A549 (cell line): ENCODE data around the gene MAFG. TPM values are rescaled to one million over a fixed set of nuclear protein-coding genes. Genes with fewer than 3 reads are reported as not detected.
"Not testable (repeated sequence)": the region's sequence is repeated elsewhere in the genome, so short reads cannot be mapped to it uniquely, and the experiment has no call there.

Experiments used
- ATAC-seq, 2 experiments: fragments of 200-7000 bp in 1 of 2; fragments of >200 bp in 1 of 2; cut with Nextera tagmentation in 1 of 2; cut with Tn5 transposase in 1 of 2; 3 replicates each; pipeline versions ENCODE4 v1.8.0 to v1.9.1; 2018 to 2020; ENCODE audit warnings: mild to moderate bottlenecking in 1 of 2, moderate library complexity in 1 of 2
- CTCF ChIA-PET: fragments of 300-600 bp; sonication (Branson Sonifier 250); formaldehyde crosslinking; extraction: SDS; loops from one replicate; lab custom pipeline; 2021; ENCODE audit warnings: antibody characterized with exemption, inconsistent platforms; lab: Yijun Ruan, JAX
- POLR2A ChIA-PET: fragments of 350-600 bp; formaldehyde crosslinking; extraction: SDS; loops from one replicate; lab custom pipeline; 2021; ENCODE audit warnings: antibody characterized with exemption, inconsistent platforms; lab: Yijun Ruan, JAX
- DNase-seq, 2 experiments: peaks; one replicate each; pipeline versions ENCODE4 v3.0.0 to v3.0.0-alpha.2; 2011 to 2016; ENCODE audit warnings: low read depth in 1 of 2, low spot score in 1 of 2
- FAIRE-seq: peaks from 2 replicates; lab custom pipeline; 2011; peaks lifted over from hg19 to GRCh38; lab: Jason Lieb, UNC
- H3K27ac ChIP-seq, 2 experiments: fragments of >200 bp; sonication (Bioruptor Twin); formaldehyde crosslinking; 3 replicates each; pipeline ENCODE4 v1.5.1; 2016 to 2017
- H3K4me1 ChIP-seq: fragments of >200 bp; sonication (Bioruptor Twin); formaldehyde crosslinking; 3 replicates; pipeline ENCODE4 v1.6.1; 2016
- H3K4me2 ChIP-seq: fragments of >200 bp; sonication (Bioruptor Twin); formaldehyde crosslinking; 3 replicates; pipeline ENCODE4 v1.6.1; 2016
- H3K4me3 ChIP-seq: fragments of >200 bp; sonication (Bioruptor Twin); formaldehyde crosslinking; 3 replicates; pipeline ENCODE4 v1.5.1; 2016
- H3K9me3 ChIP-seq: fragments of >200 bp; sonication (Bioruptor Twin); formaldehyde crosslinking; 3 replicates; pipeline ENCODE4 v1.6.1; 2016
- CBX2 ChIP-seq: fragments of 200-600 bp; sonication (generic); IDR thresholded peaks from 2 replicates; pipeline ENCODE4 v1.6.1; 2016; ENCODE audit warnings: low read depth, mild to moderate bottlenecking, borderline replicate concordance
- CHD4 ChIP-seq: fragments of 200-600 bp; sonication (generic); IDR thresholded peaks from 2 replicates; pipeline ENCODE4 v1.6.1; 2016; ENCODE audit warnings: antibody characterized with exemption, mild to moderate bottlenecking, borderline replicate concordance
- EHF ChIP-seq: fragments of 250-450 bp; sonication (Bioruptor Pico); IDR thresholded peaks from 2 replicates; pipeline ENCODE4 v1.5.0; 2020; ENCODE audit warnings: mild to moderate bottlenecking
- FOSL2 ChIP-seq, 2 experiments: fragments of 450-650 bp in 1 of 2; fragments of >200 bp in 1 of 2; sonication (Bioruptor Twin) in 1 of 2; formaldehyde crosslinking; IDR thresholded peaks; 2 replicates each; pipeline versions ENCODE4 v1.5.0 to v1.6.1; 2016 to 2020; ENCODE audit warnings: mild to moderate bottlenecking in 1 of 2, moderate library complexity in 1 of 2
- GATA3 ChIP-seq: IDR thresholded peaks from 2 replicates; pipeline ENCODE4 v1.6.1; 2012; ENCODE audit warnings: borderline replicate concordance
- HOXB13 ChIP-seq: fragments of 250-450 bp; sonication (Bioruptor Pico); IDR thresholded peaks from 2 replicates; pipeline ENCODE4 v1.5.0; 2020; ENCODE audit warnings: low read depth, mild to moderate bottlenecking, moderate library complexity
- HOXB5 ChIP-seq: fragments of 250-450 bp; sonication (Bioruptor Pico); IDR thresholded peaks from 2 replicates; pipeline ENCODE4 v1.5.0; 2020; ENCODE audit warnings: mild to moderate bottlenecking, moderate library complexity
- JUN ChIP-seq, 2 experiments: fragments of >200 bp; sonication (Bioruptor Twin); formaldehyde crosslinking; IDR thresholded peaks; 2 replicates in 1 of 2; 3 replicates in 1 of 2; pipeline ENCODE4 v1.6.1; 2016 to 2017
- MAZ ChIP-seq: fragments of 150-350 bp; IDR thresholded peaks from 2 replicates; pipeline ENCODE4 v1.6.1; 2014; ENCODE audit warnings: antibody characterized with exemption, low read depth, low read length, borderline replicate concordance
- MYC ChIP-seq: IDR thresholded peaks from 2 replicates; pipeline ENCODE4 v1.6.1; 2012; ENCODE audit warnings: mild to moderate bottlenecking, inconsistent platforms, low read length, improper control_type of control experiment, borderline replicate concordance
- PBX3 ChIP-seq: IDR thresholded peaks from 2 replicates; pipeline ENCODE4 v1.6.1; 2012
- POLR2A ChIP-seq: IDR thresholded peaks from 2 replicates; pipeline ENCODE4 v1.6.1; 2012; ENCODE audit warnings: mild to moderate bottlenecking, low read length
- POLR2AphosphoS2 ChIP-seq: conservative IDR thresholded peaks from 2 replicates; pipeline ENCODE4 v1.6.1; 2012; ENCODE audit warnings: low read length, improper control_type of control experiment, inconsistent platforms
- RAD21 ChIP-seq, 2 experiments: fragments of >200 bp in 1 of 2; sonication (Bioruptor Twin) in 1 of 2; formaldehyde crosslinking in 1 of 2; IDR thresholded peaks in 1 of 2; conservative IDR thresholded peaks in 1 of 2; 2 replicates in 1 of 2; 3 replicates in 1 of 2; pipeline ENCODE4 v1.6.1; 2012 to 2018; ENCODE audit warnings: inconsistent platforms in 1 of 2
- REST ChIP-seq: fragments of 200-600 bp; sonication (generic); IDR thresholded peaks from 2 replicates; pipeline ENCODE4 v1.6.1; 2016; ENCODE audit warnings: antibody characterized with exemption, mild to moderate bottlenecking, moderate library complexity
- RNF2 ChIP-seq: fragments of 200-600 bp; sonication (generic); IDR thresholded peaks from 2 replicates; pipeline ENCODE4 v1.6.1; 2016; ENCODE audit warnings: low read depth, mild to moderate bottlenecking, antibody characterized with exemption, moderate library complexity, borderline replicate concordance
- TFCP2L1 ChIP-seq: fragments of 250-450 bp; sonication (Bioruptor Pico); IDR thresholded peaks from 2 replicates; pipeline ENCODE4 v1.5.0; 2021; ENCODE audit warnings: mild to moderate bottlenecking
- ZFP36 ChIP-seq: fragments of 450-650 bp; IDR thresholded peaks from 2 replicates; pipeline ENCODE4 v1.6.1; 2014; ENCODE audit warnings: borderline replicate concordance; ENCODE audit not compliant: partially characterized antibody
- ZNF302 ChIP-seq: fragments of 250-450 bp; sonication (Bioruptor Pico); IDR thresholded peaks from 2 replicates; pipeline ENCODE4 v1.9.0; 2021; ENCODE audit warnings: inconsistent platforms, mild to moderate bottlenecking, moderate library complexity
- ZSCAN20 ChIP-seq: fragments of 250-450 bp; sonication (Bioruptor Pico); IDR thresholded peaks from 2 replicates; pipeline ENCODE4 v1.8.0; 2022; ENCODE audit warnings: mild to moderate bottlenecking, moderate library complexity
- WGBS: methylation state at CpG from one replicate; pipeline ENCODE4 v1.1.6; 2017; ENCODE audit errors: missing lambda C conversion rate; 5-methylcytosine and 5-hydroxymethylcytosine counted together
- polyA plus RNA-seq, 4 experiments: library from polyadenylated mRNA; depleted of rRNA in 3 of 4; stranded (reverse); fragments of >200 nt; fragmentation: RNase III in 1 of 4; extraction: RNeasy Plus Mini Kit Qiagen cat#74134 plus additional on column Dnase treatment in 1 of 4; gene quantifications; 2 replicates in 3 of 4; 3 replicates in 1 of 4; pipeline ENCODE4 v1.2.3, GENCODE V29; 2011 to 2017
- TF ChIP-seq, protein P1 (sequence below): fragments of >200 bp; sonication (Bioruptor Twin); formaldehyde crosslinking; IDR thresholded peaks from 2 replicates; pipeline ENCODE4 v1.6.1; 2016

Gene MAFG
- polyA plus RNA-seq, 2 of the 4 experiments (the other 2 are of a cell fraction) = 47.9 to 57.9 TPM

- H3K27ac ChIP-seq, FAIRE-seq, H3K4me2 ChIP-seq, H3K4me1 ChIP-seq, H3K9me3 ChIP-seq, H3K4me3 ChIP-seq, DNase-seq: not testable (repeated sequence)
- WGBS = 84% methylated on average over 5 of the region's 5 CpGs
- TF ChIP-seq RAD21 (conservative IDR thresholded peaks at IDR 0.05 in 1 of 2, IDR thresholded peaks at IDR 0.05 in 1 of 2) = peak in 1 of 2 experiments; percentile 40; a peak in 2 of 5 replicates
- ATAC-seq = peak in 1 of 2 experiments; percentile 23; a peak in 2 of 6 replicates
- ChIA-PET CTCF (interaction anchor here (1.1 to 17.3 kb wide), 11 partner anchors 8 to 89 kb away, joined by 3 to 170 read pairs (median 7); partner anchors contain the start of genes CENPX, DCXR, LRRC45 and MAFG), POLR2A (interaction anchor here (0.7 to 0.8 kb wide), 2 partner anchors 70 to 106 kb away, joined by 3 to 7 read pairs; partner anchors contain the start of genes CENPX and LRRC45)
Measured at GRCh38 chr17:81953443-81953842, 25.9 kb upstream of the MAFG start.

GRCh38 chr17:81952792-81953228, 25.3 kb upstream of the MAFG start:
- ATAC-seq (peak in 1 of 2 experiments; percentile 6; a peak in 1 of 6 replicates), DNase-seq (no peak), FAIRE-seq (no peak)
- CTCF ChIA-PET = interaction anchor here (0.7 to 17.3 kb wide), 11 partner anchors 9 to 90 kb away, joined by 3 to 170 read pairs (median 7); partner anchors contain the start of genes CENPX, DCXR, LRRC45 and MAFG
- no peaks in the 10 kb centered on the region for H3K4me1 ChIP-seq
- H3K4me3 ChIP-seq = no peak overlapping the region
- no peak overlapping the region for H3K27ac ChIP-seq
- H3K4me2 ChIP-seq = no peak overlapping the region
- POLR2A ChIA-PET = interaction anchor here (0.8 kb wide), 1 partner anchor 70 kb away, joined by 3 read pairs; the partner anchor contains the start of genes CENPX and LRRC45
- WGBS = 79% methylated on average over 16 of the region's 16 CpGs
- no peak for TF ChIP-seq GATA3
- no peak for TF ChIP-seq ZNF302 (CRISPR knock-in tag)
- no peak for TF ChIP-seq RAD21 (conservative IDR thresholded peaks at IDR 0.05 in 1 of 2, IDR thresholded peaks at IDR 0.05 in 1 of 2)
- no peak for TF ChIP-seq EHF (CRISPR knock-in tag)
- TF ChIP-seq POLR2A = no peak
- TF ChIP-seq, protein P1, sequence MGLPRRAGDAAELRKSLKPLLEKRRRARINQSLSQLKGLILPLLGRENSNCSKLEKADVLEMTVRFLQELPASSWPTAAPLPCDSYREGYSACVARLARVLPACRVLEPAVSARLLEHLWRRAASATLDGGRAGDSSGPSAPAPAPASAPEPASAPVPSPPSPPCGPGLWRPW = no peak
- no peak for TF ChIP-seq HOXB5
- no peak for TF ChIP-seq FOSL2 (IDR thresholded peaks at IDR 0.05)
- no peak for TF ChIP-seq FOSL2 (CRISPR knock-in tag; IDR thresholded peaks at IDR 0.05)
- TF ChIP-seq, all 56 proteins: peak for 0
- no peaks in the 10 kb centered on the region for H3K9me3 ChIP-seq

DNA sequence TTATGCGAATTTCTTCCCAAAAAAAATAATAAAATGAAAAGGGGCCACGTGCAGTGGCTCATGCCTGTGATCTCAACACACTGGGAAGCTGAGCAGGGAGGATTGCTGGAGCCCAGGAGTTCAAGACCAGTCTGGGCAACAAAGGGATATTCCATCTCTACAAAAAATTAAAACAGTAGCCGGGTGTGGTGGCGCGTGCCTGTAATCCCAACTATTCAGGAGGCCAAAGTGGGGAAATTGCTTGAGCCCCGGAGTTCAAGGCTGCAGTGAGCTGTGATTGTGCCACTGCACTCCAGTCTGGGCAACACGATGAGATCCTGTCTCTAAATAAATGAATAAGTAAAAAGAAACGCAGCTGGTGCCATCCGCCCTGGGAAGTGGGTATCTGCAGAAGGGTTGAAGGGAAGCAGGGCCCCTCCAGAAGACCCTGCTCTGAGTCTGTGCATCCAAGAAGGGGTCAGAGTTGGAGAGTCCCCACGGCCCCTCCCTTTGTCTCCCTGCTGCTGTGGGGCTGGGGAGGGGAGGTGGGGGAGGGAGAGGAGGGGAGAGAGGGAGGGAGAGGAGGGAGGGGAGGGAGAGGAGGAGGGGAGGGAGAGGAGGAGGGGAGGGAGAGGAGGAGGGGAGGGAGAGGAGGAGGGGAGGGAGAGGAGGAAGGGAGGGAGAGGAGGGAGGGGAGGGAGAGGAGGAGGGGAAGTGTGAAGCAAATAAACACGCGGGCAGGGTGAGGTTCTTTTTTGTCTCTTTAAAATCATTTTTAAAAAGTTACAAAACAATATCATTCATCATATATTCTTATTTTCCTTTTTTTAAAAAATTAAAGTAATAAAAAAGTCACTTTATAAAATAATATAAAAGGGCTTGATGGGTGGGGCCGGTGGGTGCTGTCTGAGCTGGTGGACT, 24.5 kb upstream of the MAFG start:
- POLR2A ChIA-PET = no interaction called here
- CTCF ChIA-PET = interaction anchor here (0.7 to 17.3 kb wide), 7 partner anchors 9 to 91 kb away, joined by 3 to 170 read pairs (median 7); partner anchors contain the start of genes CENPX, LRRC45, MAFG and NOTUM
- ATAC-seq (no peak), FAIRE-seq (no peak)
- no peaks in the 10 kb centered on the region for H3K9me3 ChIP-seq
- H3K4me2 ChIP-seq = no peak overlapping the region
- TF ChIP-seq ZSCAN20 (CRISPR knock-in tag) (no peak), ZFP36 (no peak), TFCP2L1 (no peak), CHD4 (no peak), JUN (IDR thresholded peaks at IDR 0.05) (no peak), CBX2 (no peak), REST (no peak), HOXB13 (CRISPR knock-in tag) (no peak), MYC (no peak), MAZ (no peak), POLR2AphosphoS2 (no peak), RNF2 (no peak), HOXB5 (no peak), PBX3 (no peak)
- TF ChIP-seq, all 56 proteins: peak for 0
- Histone ChIP-seq H3K27ac (no peak overlapping the region), H3K4me3 (no peak overlapping the region), H3K4me1 (no peaks in the 10 kb centered on the region)
- DNase-seq = no peak
- WGBS = 63% methylated on average over 13 of the region's 13 CpGs
